Upper lobe of left lung (tissue), 4 donors: ENCODE results near the gene TTI1.

Source experiments
- EP300 ChIP-seq, 4 donors: sonication (generic); formaldehyde crosslinking; IDR thresholded peaks; one replicate each; pipeline ENCODE4 v1.5.1; 2017; ENCODE audit warnings: antibody characterized with exemption in 4 of 4, control low read depth in 2 of 4
- TF ChIP-seq, protein P1 (sequence below), 6 experiments: fragments of 450-650 bp in 4 of 6; fragments of 200-600 bp in 2 of 6; sonication (generic) in 2 of 6; IDR thresholded peaks; one replicate each; pipeline ENCODE4 v1.5.1; 2016 to 2019; ENCODE audit warnings: antibody characterized with exemption in 6 of 6

- TF ChIP-seq, protein P1, sequence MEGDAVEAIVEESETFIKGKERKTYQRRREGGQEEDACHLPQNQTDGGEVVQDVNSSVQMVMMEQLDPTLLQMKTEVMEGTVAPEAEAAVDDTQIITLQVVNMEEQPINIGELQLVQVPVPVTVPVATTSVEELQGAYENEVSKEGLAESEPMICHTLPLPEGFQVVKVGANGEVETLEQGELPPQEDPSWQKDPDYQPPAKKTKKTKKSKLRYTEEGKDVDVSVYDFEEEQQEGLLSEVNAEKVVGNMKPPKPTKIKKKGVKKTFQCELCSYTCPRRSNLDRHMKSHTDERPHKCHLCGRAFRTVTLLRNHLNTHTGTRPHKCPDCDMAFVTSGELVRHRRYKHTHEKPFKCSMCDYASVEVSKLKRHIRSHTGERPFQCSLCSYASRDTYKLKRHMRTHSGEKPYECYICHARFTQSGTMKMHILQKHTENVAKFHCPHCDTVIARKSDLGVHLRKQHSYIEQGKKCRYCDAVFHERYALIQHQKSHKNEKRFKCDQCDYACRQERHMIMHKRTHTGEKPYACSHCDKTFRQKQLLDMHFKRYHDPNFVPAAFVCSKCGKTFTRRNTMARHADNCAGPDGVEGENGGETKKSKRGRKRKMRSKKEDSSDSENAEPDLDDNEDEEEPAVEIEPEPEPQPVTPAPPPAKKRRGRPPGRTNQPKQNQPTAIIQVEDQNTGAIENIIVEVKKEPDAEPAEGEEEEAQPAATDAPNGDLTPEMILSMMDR (IDR thresholded peaks at IDR 0.05): no peak
- no peak for TF ChIP-seq EP300 (IDR thresholded peaks at IDR 0.05)
Observed at GRCh38 chr20:38011696-38012095, 21.6 kb downstream of the TTI1 start.
